Measurements from ENCODE around the gene SEC31A. TPM values are rescaled to one million over a fixed set of nuclear protein-coding genes. Genes with fewer than 3 reads are reported as not detected.

Gene SEC31A
- total and polyA plus RNA-seq, 2 donors: 109 to 522 TPM

Other genes with a start within 250 kb of the SEC31A start
- gene SCD5, start 92.4 kb downstream of the SEC31A start, total RNA-seq: 23.3 TPM
- 26.0 TPM for gene SCD5, start 92.4 kb downstream of the SEC31A start, polyA plus RNA-seq
- gene THAP9, start 9.6 kb upstream of the SEC31A start, total RNA-seq: 30.3 TPM
- 3.4 TPM for gene THAP9, start 9.6 kb upstream of the SEC31A start, polyA plus RNA-seq
- gene LIN54, start 119.7 kb upstream of the SEC31A start, total RNA-seq: 21.5 TPM
- 5.5 TPM for gene LIN54, start 119.7 kb upstream of the SEC31A start, polyA plus RNA-seq
- gene COPS4, start 144.0 kb upstream of the SEC31A start, total RNA-seq: 151 TPM
- 38.3 TPM for gene COPS4, start 144.0 kb upstream of the SEC31A start, polyA plus RNA-seq
- 4.0 TPM for gene PLAC8, start 223.6 kb upstream of the SEC31A start, total RNA-seq
- gene PLAC8, start 223.6 kb upstream of the SEC31A start, polyA plus RNA-seq: 3.5 TPM

Data from urinary bladder (tissue), 2 donors.